Smooth muscle cell (in vitro differentiated cells): ENCODE measurements around the gene PAQR5. TPM values are rescaled to one million over a fixed set of nuclear protein-coding genes. Genes with fewer than 3 reads are reported as not detected.

Experiments
- DNase-seq: peaks from one replicate; lab custom pipeline; 2025; ENCODE audit not compliant: unreplicated experiment; lab: John Stamatoyannopoulos, UW
- H2AFZ ChIP-seq: fragments of 200-600 bp; sonication (generic); 2 replicates; pipeline ENCODE4 v1.6.0; 2016; ENCODE audit warnings: antibody characterized with exemption, low read depth, mild to moderate bottlenecking
- H3F3A ChIP-seq: fragments of 200-600 bp; sonication (generic); 2 replicates; pipeline ENCODE4 v1.6.0; 2017; ENCODE audit warnings: antibody characterized with exemption, low read depth
- H3K27ac ChIP-seq: fragments of 200-600 bp; sonication (generic); 2 replicates; pipeline ENCODE4 v1.5.1; 2016; ENCODE audit warnings: low read depth, mild to moderate bottlenecking
- H3K27me3 ChIP-seq: fragments of 200-600 bp; sonication (generic); 2 replicates; pipeline ENCODE4 v1.6.1; 2016; ENCODE audit warnings: low read depth, mild to moderate bottlenecking
- H3K36me3 ChIP-seq: fragments of 200-600 bp; sonication (generic); 2 replicates; pipeline ENCODE4 v1.5.1; 2016; ENCODE audit warnings: low read depth
- H3K4me1 ChIP-seq: fragments of 200-600 bp; sonication (generic); 2 replicates; pipeline ENCODE4 v1.5.1; 2016; ENCODE audit warnings: low read depth
- H3K4me2 ChIP-seq: fragments of 200-600 bp; sonication (generic); 2 replicates; pipeline ENCODE4 v1.6.0; 2016; ENCODE audit warnings: mild to moderate bottlenecking
- H3K4me3 ChIP-seq: fragments of 200-600 bp; sonication (generic); 2 replicates; pipeline ENCODE4 v1.5.1; 2016; ENCODE audit warnings: mild to moderate bottlenecking
- H3K79me2 ChIP-seq: fragments of 200-600 bp; sonication (generic); 2 replicates; pipeline ENCODE4 v1.6.0; 2016; ENCODE audit warnings: low read depth, mild to moderate bottlenecking
- H3K9ac ChIP-seq: fragments of 200-600 bp; sonication (generic); 2 replicates; pipeline ENCODE4 v1.6.0; 2016; ENCODE audit warnings: low read depth
- H3K9me3 ChIP-seq: fragments of 200-600 bp; sonication (generic); replicated peaks from 2 replicates; pipeline ENCODE4 v1.5.1; 2016; ENCODE audit warnings: low read depth
- H4K20me1 ChIP-seq: fragments of 200-600 bp; sonication (generic); 2 replicates; pipeline ENCODE4 v1.6.0; 2016; ENCODE audit warnings: low read depth
- CTCF ChIP-seq: fragments of 200-600 bp; sonication (generic); IDR thresholded peaks from 2 replicates; pipeline ENCODE4 v1.5.1; 2017; ENCODE audit warnings: borderline replicate concordance, mild to moderate bottlenecking, antibody characterized with exemption; ENCODE audit not compliant: insufficient read depth, poor library complexity, severe bottlenecking
- WGBS: methylation state at CpG from one replicate; pipeline ENCODE4 v1.1.7; 2016; ENCODE audit warnings: low lambda C conversion rate; 5-methylcytosine and 5-hydroxymethylcytosine counted together
- polyA plus RNA-seq: library from polyadenylated mRNA; unstranded; fragments of >200 nt; fragmentation: Nextera tagmentation; extraction: Ambion mirVana; gene quantifications from 2 replicates; pipeline ENCODE4 v1.2.1, GENCODE V29; 2016
- total RNA-seq: library from RNA; depleted of rRNA; stranded (reverse); fragments of >200 nt; gene quantifications from 2 replicates; pipeline ENCODE4 v1.2.3, GENCODE V29; 2014

Gene PAQR5
- total and polyA plus RNA-seq, 2 experiments from 2014 or later, result 1.5 to 1.6 TPM

- Histone ChIP-seq H3K4me3 (no peak overlapping the region), H3K79me2 (no peaks in the 10 kb centered on the region), H2AFZ (no peak overlapping the region), H3K4me1 (no peaks in the 10 kb centered on the region), H3K9ac (no peak overlapping the region), H3K9me3 (no peaks in the 10 kb centered on the region), H3K36me3 (no peaks in the 10 kb centered on the region), H3K27ac (no peak overlapping the region), H3F3A (no peaks in the 10 kb centered on the region), H3K4me2 (no peak overlapping the region), H4K20me1 (no peaks in the 10 kb centered on the region), H3K27me3 (no peaks in the 10 kb centered on the region)
- no peak for TF ChIP-seq CTCF
- WGBS, result 91% methylated on average over 8 of the region's 8 CpGs
- no peak for DNase-seq
These were observed 14.8 kb downstream of the PAQR5 start for GRCh38 chr15:69313432-69314000.

- no peaks in the 10 kb centered on the region for H3K9me3 ChIP-seq
These were observed 15.4 kb downstream of the PAQR5 start for GRCh38 chr15:69314131-69314530.

GRCh38 chr15:69314736-69315135 lies 16.0 kb downstream of the PAQR5 start:
- H3K4me2 ChIP-seq, result no peak overlapping the region
- H3K9me3 ChIP-seq, result no peaks in the 10 kb centered on the region
- DNase-seq, result no peak
- H3K27ac ChIP-seq, result no peak overlapping the region
- TF ChIP-seq CTCF, result no peak
- no peaks in the 10 kb centered on the region for H3K79me2 ChIP-seq
- no peaks in the 10 kb centered on the region for H3K27me3 ChIP-seq
- H3K4me3 ChIP-seq, result no peak overlapping the region
- no peak overlapping the region for H3K9ac ChIP-seq
- H3K4me1 ChIP-seq, result no peaks in the 10 kb centered on the region
- no peak overlapping the region for H2AFZ ChIP-seq
- H3F3A ChIP-seq, result no peaks in the 10 kb centered on the region
- 92% methylated on average over 8 of the region's 8 CpGs for WGBS
- H4K20me1 ChIP-seq, result no peaks in the 10 kb centered on the region
- H3K36me3 ChIP-seq, result no peaks in the 10 kb centered on the region

More at GRCh38 chr15:69314131-69314530, 15.4 kb downstream of the PAQR5 start:
- TF ChIP-seq CTCF, result no peak
- 93% methylated on average over 6 of the region's 6 CpGs for WGBS
- H3F3A ChIP-seq, result no peaks in the 10 kb centered on the region
- H3K79me2 ChIP-seq, result no peaks in the 10 kb centered on the region
- no peak overlapping the region for H3K4me3 ChIP-seq
- H2AFZ ChIP-seq, result no peak overlapping the region
- H3K9ac ChIP-seq, result no peak overlapping the region
- no peaks in the 10 kb centered on the region for H3K36me3 ChIP-seq
- no peak overlapping the region for H3K4me2 ChIP-seq
- no peak overlapping the region for H3K27ac ChIP-seq
- no peaks in the 10 kb centered on the region for H3K4me1 ChIP-seq
- H4K20me1 ChIP-seq, result no peaks in the 10 kb centered on the region
- no peak for DNase-seq
- H3K27me3 ChIP-seq, result no peaks in the 10 kb centered on the region
